Hindlimb muscle (tissue), 1 donor: ENCODE measurements around the gene AKAP17A. TPM values are rescaled to one million over a fixed set of nuclear protein-coding genes. Genes with fewer than 3 reads are reported as not detected.
"Not testable (repeated sequence)": the region's sequence is repeated elsewhere in the genome, so short reads cannot be mapped to it uniquely, and the experiment has no call there.

Experiments
- DNase-seq: peaks from one replicate; pipeline ENCODE4 v3.0.0-alpha.2; 2013
- polyA plus RNA-seq: library from polyadenylated mRNA; unstranded; fragments of 120-200 nt; gene quantifications from one replicate; pipeline ENCODE4 v1.2.1, GENCODE V29; 2013; ENCODE audit not compliant: insufficient read length

The AKAP17A gene, protein sequence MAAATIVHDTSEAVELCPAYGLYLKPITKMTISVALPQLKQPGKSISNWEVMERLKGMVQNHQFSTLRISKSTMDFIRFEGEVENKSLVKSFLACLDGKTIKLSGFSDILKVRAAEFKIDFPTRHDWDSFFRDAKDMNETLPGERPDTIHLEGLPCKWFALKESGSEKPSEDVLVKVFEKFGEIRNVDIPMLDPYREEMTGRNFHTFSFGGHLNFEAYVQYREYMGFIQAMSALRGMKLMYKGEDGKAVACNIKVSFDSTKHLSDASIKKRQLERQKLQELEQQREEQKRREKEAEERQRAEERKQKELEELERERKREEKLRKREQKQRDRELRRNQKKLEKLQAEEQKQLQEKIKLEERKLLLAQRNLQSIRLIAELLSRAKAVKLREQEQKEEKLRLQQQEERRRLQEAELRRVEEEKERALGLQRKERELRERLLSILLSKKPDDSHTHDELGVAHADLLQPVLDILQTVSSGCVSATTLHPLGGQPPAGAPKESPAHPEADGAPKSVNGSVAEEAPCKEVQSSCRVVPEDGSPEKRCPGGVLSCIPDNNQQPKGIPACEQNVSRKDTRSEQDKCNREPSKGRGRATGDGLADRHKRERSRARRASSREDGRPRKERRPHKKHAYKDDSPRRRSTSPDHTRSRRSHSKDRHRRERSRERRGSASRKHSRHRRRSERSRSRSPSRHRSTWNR
- polyA plus RNA-seq: 37.5 TPM

DNA sequence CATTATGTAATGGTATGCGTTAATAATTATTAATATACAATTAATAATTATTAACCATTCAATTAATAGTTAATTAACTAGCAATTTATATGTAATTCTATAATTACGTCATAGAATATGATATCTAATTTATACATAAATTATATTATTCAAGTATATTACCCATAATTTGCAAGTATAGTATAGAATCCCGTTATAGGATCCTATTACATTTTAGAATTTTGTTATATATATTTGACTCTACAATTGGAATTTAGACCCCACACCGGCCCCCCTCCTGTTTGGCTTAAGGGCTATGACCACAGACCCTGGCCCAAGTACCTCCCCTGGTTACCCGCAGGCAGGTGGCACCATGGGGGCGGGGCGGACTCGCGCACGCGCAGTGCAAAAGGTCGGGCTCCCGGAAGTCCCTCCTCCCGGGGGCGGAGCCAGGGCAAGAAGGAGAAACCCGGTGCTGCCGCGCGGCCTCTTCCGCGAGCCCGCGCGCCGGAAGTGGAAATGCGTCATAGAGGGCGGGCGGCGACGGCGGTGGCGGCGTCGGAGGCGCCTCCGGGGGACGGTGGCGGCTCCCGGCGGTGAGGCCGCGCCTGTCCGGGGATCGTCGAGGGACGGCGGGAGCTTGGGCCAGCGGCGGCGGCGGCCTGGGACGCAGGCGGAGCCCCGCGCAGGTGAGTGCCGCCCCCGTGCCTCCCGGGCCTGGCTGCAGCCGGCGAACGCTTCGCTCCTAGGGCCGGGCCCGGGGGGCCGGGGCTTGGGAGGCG is at the start of gene AKAP17A:
AKAP17A (plus strand) TSS at position 503 of the 761 bp plus-strand sequence. CDS start 1,859 bp downstream, outside the sequence.
- DNase-seq: peak; percentile 93

DNA sequence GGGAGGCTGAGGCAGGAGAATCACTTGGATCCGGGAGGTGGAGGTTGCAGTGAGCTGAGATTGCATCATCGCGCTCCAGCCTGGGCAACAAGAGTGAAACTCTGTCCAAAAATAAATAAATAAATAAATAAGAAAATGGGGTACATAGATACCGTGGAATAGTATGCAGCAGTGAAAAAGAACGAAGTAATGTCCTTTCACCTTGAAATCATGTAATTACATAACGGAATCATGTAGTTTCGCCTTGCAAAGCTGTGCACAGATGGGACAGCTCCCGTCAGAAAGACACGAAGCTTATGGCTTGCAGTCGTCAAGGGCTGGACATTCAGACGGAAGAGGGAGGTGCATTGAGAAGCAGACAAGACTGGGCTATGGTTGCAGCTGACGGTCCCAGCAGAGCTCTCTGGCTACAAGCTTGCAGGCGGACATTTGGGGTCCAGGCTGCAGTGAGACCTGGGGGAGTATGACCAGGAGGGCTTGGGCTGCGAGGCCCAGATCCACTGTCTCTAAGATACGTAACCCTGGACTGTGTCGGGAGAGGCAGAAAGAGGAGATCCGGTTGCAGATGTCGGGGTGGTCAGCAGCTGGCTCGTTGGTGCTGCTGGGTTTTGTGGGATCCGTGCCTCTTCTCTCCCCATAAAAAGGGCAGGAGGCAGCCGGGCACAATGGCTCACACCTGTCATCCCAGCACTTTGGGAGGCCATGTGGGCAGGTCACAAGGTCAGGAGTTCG is 48.2 kb upstream of the AKAP17A start:
- DNase-seq: no peak

DNA sequence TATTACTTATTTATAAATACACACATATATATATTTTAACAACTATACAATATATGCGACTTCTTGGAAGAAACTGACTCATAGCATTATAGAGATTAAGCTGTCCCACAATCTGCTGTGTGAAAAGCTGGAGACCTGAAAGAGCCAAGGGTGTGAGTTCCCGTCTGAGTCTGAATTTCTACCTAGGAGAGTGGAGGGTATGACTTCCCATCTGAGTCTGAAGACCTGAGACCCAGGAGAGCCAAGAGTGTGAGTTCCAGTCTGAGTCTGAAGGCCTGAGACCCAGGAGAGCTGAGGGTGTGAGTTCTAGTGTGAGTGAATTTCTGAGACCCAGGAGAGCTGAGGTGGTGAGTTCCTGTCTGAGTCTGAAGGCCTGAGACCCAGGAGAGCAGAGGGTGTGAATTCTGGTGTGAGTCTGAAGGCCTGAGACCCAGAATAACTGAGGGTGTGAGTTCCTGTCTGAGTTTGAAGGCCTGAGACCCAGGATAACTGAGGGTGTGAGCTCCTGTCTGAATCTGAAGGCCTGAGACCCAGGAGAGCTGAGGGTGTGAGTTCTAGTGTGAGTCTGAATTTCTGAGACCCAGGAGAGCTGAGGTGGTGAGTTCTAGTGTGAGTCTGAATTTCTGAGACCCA is 45.5 kb upstream of the AKAP17A start:
- DNase-seq: no peak

DNA sequence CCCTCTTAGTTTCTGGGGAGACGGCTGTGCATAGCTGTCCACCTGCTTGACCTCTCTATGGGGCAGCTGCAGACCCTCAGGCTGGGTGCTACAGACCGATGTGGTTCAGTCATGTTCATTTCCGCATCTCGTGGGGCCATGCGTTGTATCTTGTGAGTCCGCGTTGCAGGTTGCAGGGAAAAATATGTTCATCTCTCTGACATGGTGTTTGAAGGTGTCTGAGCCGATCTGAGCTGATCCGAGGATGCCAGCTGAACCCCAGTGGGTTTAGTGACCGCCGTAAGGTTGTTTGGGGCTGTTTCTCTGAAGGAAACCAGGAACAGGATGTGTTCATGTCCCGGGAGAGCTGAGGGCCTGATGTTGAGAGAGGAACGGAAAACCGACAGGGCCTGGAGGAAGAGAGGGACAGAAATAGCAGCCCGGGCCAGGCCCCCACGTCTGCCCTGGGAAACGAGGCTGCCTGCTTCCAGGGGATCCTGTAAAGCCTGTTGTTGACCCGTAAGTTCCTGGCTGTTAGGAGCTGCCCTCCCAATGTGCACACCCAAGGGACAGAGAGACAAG is 44.6 kb upstream of the AKAP17A start:
- peak; percentile 30 for DNase-seq

DNA sequence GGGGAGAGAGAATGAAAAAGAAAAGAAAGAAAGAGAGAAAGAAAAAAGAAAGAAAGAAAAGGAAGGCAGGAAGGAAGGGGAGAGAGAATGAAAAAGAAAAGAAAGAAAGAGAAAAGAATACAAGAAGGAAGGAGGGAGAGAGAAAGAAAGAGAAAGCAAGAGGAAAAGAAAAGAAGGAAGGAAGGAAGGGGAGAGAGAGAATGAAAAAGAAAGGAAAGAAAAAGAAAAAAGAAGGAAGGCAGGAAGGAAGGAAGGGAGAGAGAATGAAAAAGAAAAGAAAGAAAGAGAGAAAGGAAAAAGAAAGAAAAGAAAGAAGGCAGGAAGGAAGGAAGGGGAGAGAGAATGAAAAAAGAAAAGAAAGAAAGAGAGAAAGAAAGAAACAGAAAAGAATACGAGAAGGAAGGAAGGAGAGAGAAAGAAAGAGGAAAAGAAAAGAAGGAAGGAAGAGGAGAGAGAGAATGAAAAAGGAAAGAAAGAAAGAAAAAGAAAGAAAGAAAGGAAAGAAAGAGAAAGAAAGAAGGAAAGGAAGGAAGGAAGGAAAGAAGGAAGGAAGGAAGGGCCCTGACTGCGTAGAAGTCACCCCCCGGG is 39.4 kb upstream of the AKAP17A start:
- no peak for DNase-seq

DNA sequence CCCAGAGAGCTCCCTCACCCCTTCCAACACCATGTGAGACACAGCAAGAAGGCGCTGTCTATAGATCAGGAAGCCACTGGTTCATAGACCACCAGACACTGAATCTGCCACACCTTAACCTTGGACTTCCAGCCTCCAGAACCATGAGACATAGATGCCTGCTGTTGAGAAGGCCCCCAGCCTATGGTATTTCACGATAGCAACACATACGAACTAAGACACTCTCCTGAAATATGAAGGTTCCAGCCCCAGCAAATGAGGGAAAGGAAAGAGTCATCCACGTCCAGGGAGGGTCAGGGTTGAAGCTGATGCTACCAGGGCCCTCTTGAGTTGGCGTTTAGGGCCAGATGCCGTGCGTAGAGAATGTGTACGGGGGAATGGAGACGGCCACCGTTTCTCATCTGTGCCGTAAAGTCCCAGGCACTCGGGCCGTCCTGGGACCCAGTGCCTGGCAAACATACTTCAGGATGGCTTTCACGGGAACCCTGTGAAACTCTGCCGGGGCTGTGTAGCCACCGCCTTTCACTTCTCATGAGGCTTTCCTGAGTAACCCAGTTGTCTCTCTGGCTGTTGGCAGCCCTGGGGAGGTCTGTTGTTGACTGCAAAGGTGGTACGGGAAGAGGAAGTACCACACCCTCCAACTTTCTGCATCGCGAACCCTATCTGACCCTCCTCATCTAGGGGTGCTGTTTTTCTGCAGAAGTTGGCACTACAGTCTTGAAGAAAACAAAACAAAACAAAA is 36.8 kb upstream of the AKAP17A start:
- no peak for DNase-seq

DNA sequence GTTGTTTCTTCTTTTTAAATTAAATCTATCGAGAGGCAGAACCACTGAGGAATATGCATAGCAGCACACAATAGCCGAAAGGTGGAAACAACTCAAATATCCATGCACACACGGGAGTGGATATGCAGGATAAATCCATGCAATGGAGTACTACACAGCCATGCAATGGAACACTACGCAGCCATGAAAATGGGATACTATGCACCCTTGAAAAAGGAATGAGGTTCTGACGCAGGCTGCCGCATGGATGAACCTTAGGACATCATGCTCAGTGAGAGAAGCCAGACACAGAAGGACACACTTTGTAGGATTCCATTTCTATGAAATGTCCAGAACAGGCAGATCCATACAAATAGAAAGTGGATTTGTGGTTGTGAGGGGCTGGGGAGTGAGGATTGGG is 36.0 kb upstream of the AKAP17A start:
- no peak for DNase-seq

DNA sequence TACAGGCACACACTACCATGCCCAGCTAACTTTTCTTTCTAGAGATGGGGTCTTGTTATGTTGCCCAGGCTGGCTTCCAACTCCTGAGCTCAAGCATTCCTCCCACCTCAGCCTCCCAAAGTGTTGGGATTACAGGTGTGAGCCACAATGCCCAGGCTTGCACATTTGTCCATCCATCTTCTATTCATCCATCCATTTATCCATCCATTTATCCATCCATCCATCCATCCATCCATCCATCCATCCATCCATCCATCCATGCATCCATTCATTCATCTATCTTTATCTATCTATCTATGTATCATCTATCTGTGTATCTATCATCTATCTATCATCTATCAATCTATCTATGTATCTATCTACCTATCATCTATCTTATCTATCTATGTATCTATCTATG is 34.0 kb upstream of the AKAP17A start:
- not testable (repeated sequence) for DNase-seq

DNA sequence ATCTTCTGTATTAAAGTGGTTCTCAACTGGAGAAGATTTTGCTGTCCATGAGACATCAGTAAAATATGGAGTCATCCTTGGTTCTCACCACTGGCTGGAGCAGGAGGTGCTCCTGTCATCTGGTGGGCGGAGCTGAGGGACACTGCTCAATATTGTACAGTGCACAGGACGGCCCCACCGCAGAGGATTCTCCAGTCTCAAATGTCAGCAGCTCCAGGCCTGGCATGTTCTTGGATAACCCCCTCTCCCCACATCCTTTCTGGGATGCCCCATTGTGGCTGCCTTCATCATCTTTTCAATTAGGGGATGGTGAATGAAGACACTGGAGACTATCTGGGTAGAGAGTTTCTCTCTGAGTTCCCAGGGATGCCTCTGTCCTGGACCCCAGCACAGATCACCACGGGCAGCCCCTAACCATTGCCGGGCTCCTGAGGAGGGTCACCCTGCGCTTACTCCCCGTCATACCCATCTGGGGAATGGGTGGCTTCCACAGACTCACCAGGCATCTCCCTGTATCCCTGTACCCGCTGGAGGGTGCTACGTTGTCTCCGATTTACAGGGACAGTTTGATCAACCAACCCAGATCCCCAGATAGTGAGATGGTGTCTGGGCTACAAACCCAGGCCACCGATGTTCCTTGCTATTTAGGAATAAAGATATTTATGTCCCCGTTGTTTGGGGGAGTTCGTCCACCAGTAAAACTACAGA is 32.5 kb upstream of the AKAP17A start:
- no peak for DNase-seq

DNA sequence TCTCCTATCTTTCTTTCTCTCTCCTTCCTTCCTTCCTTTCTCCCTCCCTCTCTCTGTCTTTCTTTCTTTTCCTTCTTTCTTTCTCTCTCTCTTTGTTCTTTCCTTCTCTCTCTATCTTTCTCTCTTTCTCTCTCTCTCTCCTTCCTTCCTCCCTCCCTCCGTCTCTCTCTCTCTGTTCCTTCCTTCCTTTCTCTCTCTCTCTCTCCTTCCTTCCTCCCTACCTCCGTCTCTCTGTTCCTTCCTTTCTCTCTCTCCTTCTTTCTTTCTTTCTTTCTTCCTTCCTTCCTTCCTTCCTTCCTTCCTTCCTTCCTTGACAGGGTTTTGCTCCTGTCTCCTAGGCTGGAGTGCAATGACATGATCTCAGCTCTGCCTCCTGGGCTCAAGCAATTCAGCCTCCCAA is 30.2 kb upstream of the AKAP17A start:
- no peak for DNase-seq

DNA sequence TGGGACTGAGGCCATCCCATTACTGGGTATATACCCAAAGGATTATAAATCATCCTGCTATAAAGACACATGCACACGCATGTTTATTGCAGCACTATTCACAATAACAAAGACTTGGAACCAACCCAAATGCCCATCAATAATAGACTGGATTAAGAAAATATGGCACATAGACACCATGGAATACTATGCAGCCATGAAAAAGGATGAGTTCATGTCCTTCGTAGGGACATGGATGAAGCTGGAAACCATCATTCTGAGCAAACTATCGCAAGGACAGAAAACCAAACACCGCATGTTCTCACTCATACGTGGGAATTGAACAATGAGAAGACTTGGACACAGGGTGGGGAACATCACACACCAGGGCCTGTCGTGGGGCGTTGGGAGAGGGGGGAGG is 27.3 kb upstream of the AKAP17A start:
- DNase-seq: not testable (repeated sequence)

DNA sequence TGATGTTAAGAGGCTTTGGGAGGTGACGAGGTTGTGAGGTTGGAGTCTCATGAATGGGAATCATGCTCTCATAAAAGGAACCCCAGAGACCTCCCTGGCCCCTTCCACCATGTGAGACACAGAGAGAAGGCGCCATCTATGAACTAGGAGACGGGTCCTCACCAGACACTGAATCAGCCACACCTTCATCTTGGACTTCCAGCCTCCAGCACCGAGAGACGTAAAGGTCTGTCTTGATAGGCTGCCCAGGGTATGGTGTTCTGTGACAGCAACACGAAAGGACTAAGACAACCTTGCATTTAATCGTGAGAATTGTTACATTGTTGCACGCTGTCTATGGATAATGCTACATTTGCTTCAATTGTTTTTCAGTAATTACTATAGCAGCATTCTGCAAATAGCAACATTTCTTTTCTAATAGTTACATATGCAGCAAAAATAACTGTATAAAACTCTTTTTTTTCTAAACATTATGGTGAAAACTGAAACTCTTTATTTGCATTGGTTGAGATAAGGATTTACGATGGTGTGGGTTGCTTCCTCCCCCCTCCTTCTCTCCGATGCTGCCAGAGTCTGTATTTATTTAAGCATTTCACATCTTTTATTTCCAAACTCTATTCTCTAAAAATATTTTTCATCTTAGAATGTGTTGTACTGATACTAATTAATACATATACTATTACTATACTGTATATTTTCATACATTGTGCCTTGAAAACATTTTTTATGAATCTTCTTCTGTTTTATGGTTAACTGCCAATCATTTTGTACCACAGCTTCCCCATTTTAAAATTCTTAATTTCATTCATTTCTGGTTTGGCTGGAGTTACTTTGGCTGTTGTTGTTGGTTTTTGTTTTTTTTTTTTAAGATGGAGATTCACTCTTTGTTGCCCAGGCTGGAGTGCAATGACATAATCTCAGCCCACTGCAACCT is 26.4 kb upstream of the AKAP17A start:
- DNase-seq: no peak

DNA sequence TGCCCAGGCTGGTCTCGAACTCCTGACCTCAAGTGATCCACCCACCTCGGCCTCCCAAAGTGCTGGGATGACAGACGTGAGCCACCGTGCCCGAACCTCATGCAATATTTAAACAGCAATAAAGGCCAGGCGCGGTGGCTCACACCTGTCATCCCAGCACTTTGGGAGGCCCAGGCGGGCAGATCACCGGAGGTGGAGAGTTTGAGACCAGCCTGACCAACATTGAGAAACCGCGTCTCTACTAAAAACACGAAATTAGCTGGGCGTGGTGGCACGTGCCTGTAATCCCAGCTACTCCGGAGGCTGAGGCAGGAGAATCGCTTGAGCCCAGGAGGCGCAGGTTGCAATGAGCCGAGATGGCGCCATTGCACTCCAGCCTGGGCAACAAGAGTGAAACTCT is 17.2 kb upstream of the AKAP17A start:
- DNase-seq: not testable (repeated sequence)

DNA sequence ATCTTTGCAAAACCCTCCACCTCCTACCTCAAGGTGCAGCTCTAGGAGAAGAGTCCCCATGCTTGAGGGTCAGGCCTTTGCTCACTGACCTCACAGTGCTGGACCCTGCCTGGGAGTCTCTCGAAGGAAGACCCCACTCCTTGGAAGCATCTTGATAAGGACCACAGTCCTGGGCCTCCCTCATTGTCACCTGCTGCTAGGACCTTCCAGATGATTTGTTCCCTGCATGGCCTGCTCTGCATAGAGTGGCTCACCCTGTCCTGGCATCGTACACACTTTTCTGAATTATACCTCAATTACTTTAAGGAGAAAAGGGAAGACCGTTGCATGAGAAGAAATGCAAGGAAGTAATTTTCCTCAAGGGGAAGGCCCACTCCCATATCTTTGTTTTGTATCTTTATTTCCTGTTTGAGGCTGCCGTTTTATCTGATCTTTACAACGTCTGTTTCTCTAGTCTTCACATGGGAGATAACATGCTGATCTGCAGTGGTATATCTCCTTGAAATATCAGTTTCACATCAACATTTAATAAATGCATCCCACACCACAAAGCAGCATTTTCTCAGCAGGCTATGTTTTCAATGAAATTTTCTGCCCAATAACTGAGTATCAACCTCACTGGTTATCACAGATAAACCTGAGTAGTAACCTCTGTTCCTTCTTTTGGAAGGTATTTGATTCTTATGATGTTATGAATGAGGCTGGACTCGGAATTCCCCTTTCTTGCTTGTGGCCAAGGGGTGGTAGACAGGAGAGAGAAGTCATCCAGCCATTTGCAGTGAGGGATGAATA is 15.0 kb upstream of the AKAP17A start:
- no peak for DNase-seq

DNA sequence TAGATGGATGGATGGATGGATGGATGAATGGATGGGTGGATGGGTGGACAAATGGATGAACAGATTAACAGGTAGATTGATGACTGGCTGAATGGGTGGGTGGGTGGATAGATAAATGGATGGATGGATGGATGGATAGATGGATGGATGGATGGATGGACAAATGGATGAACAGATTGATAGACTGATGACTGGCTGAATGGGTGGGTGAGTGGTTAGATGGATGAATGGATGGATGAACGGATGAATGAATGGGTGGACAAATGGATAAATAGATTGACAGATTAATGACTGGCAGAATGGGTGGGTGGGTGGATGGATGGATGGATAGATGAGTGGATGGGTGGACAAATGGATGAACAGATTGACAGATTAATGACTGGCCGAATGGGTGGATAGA is 13.6 kb upstream of the AKAP17A start:
- no peak for DNase-seq

DNA sequence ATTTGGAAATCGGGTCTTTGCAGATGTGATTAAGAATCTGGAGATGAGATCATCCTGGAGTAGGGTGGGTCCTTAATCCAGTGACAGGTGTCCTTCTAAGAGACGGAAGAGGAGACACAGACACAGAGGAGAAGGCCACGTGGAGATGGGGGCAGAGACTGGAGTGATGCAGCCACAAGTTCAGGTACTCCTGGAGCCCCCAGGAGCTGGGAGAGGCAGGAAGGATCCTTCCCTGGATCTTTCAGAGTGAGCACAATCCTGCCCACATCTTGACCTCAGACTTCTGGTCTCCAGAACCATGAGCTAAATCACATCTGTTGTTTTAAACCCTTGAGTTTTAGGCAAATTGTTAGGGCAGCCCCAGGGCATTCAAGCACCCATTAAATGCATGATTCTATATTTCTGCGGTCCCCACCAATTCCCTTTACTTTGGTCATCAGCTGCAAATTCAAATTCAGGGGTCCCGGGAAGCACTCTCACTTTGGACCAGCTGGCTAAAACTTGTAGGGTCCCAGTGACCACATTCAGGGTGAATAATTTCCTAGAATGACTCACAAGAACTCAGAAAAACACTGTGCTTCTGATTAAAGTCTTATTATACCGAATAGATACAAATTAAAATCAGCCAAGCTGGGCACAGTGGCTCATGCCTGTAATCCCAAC is 12.8 kb upstream of the AKAP17A start:
- no peak for DNase-seq

DNA sequence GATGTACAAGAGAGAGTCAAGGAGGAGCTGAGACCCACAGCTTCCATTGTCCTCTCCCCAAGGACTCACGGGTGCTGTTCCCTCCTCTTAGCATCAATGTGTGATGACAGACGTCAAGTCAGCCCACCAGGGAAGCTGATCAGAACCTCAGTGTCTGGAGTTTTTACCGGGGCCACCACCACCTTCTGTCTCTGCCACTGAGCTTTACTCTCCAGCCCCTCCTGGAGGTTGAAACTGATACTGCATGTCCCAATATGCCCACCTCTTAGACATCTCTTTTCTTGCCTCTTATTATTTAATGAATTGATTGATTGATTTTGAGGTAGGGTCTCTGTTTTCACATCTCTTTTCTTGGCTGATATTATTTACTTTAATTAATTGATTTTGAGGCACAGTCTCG is 10.3 kb upstream of the AKAP17A start:
- peak; percentile 25 for DNase-seq
